Heart right ventricle (tissue), 16 donors: ENCODE results near the gene BYSL. TPM values are rescaled to one million over a fixed set of nuclear protein-coding genes. Genes with fewer than 3 reads are reported as not detected.
A peak's percentile ranks its signal among the peaks of the same experiment; 100 is the strongest.

Experiments
- ATAC-seq, 8 donors: fragments of 200-7000 bp; cut with Tn5 transposase; one replicate each; pipeline ENCODE4 v1.9.1; 2020; ENCODE audit warnings: mild to moderate bottlenecking in 8 of 8, moderate library complexity in 8 of 8, moderate number of reproducible peaks in 1 of 8
- DNase-seq, 2 donors: peaks; one replicate each; pipeline ENCODE4 v3.0.0-alpha.2; 2020
- H3K27ac ChIP-seq, 10 donors: fragments of 200-600 bp; sonication (generic) in 2 of 10; one replicate each; pipeline versions ENCODE4 v1.5.0 to v1.8.0; 2020 to 2022; ENCODE audit warnings: mild to moderate bottlenecking in 3 of 10
- H3K27me3 ChIP-seq, 7 donors: fragments of 200-600 bp; one replicate each; pipeline ENCODE4 v1.8.0; 2021 to 2022; ENCODE audit warnings: mild to moderate bottlenecking in 2 of 7
- H3K36me3 ChIP-seq, 9 donors: fragments of 200-600 bp; sonication (generic) in 1 of 9; one replicate each; pipeline versions ENCODE4 v1.5.0 to v1.8.0; 2020 to 2022; ENCODE audit warnings: mild to moderate bottlenecking in 2 of 9
- H3K4me1 ChIP-seq, 9 donors: fragments of 200-600 bp; sonication (generic) in 1 of 9; one replicate each; pipeline versions ENCODE4 v1.5.0 to v1.8.0; 2020 to 2022; ENCODE audit warnings: mild to moderate bottlenecking in 4 of 9
- H3K4me3 ChIP-seq, 10 donors: fragments of 200-600 bp; sonication (generic) in 2 of 10; one replicate each; pipeline versions ENCODE4 v1.5.0 to v1.8.0; 2020 to 2022; ENCODE audit warnings: mild to moderate bottlenecking in 7 of 10, moderate library complexity in 2 of 10
- H3K9me3 ChIP-seq, 11 donors: fragments of 200-600 bp in 10 of 11; sonication (generic) in 2 of 11; one replicate each; pipeline versions ENCODE4 v1.5.0 to v1.8.0; 2013 to 2022; ENCODE audit warnings: mild to moderate bottlenecking in 2 of 11, control low read depth in 1 of 11, moderate library complexity in 1 of 11
- WGBS, 2 donors: extraction: QIAGEN DNeasy Blood & Tissue Kit; methylation state at CpG; one replicate each; pipeline ENCODE4 v1.1.7; 2013; ENCODE audit warnings: inconsistent platforms in 1 of 2; 5-methylcytosine and 5-hydroxymethylcytosine counted together
- intact Hi-C, 10 donors: fragments of 100-400 bp; cut with DNase I; formaldehyde crosslinking; loops; one replicate each; pipeline versions ENCODE4 v1.11.1 to v1.14.2; 2022
- polyA plus RNA-seq, 2 donors: library from polyadenylated mRNA; stranded (reverse); fragments of 200-250 nt; gene quantifications; one replicate each; pipeline ENCODE4 v1.2.3, GENCODE V29; 2013
- total RNA-seq, 10 donors: library from RNA; stranded (reverse); fragmentation: NEBNext Ultra II Directional in 3 of 10; extraction: Animal tissue kit (Norgen Biotek cat#: 25700) in 3 of 10; gene quantifications; one replicate each; pipeline versions ENCODE4 v1.2.1 to v1.2.4, GENCODE V29; 2021 to 2023
- TF ChIP-seq, protein P1 (sequence below), 9 donors: fragments of 200-600 bp; sonication (generic) in 2 of 9; IDR thresholded peaks; one replicate each; pipeline versions ENCODE4 v1.5.0 to v1.8.0; 2021 to 2022; ENCODE audit warnings: antibody characterized with exemption in 9 of 9, mild to moderate bottlenecking in 5 of 9, moderate library complexity in 1 of 9
- donor health status: Arrhythmogenic right ventricular cardiomyopathy.
- donor health status: ischemic (EF 13 %, LVEDD 7.1; RV severe dilation, severe dysfunction).
- donor health status: healthy with polysubstance abuse.
- donor health status: DM: no; HTN: yes; CAD: no.
- donor health status: DM: no; HTN: no; CAD: no.
- donor health status: ischemic (EF 25% LVEDD 6.9; RV normal size, moderate dysfunction).
- donor health status: ischemic (EF 25% LVEDD 5.7; RV mildly dilated, moderate dysfunction).
- donor health status: healthy.
- donor health status: DM: yes; HTN: yes; CAD: no.
- donor health status: Ischemic cardiomyopathy.
- donor health status: ischemic (EF 35%, LVEDD 5.7; RV mildly dilated, moderate dysfunction).
- donor health status: nonischemic (EF 11% LVEDD 7.7; RV severe dilation, severe dysfunction).
- donor health status: DM: yes; HTN: yes; CAD: no.
- donor health status: PGD.
- donor health status: ischemic (EF 29% LVEDD 5.4; RV normal size, mild dysfunction).
- donor health status: nonischemic (EF 23%, LVEDD 6.1; RV moderate dilation, normal function).

The BYSL gene
- total and polyA plus RNA-seq, 12 donors: 4.3 to 20.0 (median 9.9) TPM

DNA sequence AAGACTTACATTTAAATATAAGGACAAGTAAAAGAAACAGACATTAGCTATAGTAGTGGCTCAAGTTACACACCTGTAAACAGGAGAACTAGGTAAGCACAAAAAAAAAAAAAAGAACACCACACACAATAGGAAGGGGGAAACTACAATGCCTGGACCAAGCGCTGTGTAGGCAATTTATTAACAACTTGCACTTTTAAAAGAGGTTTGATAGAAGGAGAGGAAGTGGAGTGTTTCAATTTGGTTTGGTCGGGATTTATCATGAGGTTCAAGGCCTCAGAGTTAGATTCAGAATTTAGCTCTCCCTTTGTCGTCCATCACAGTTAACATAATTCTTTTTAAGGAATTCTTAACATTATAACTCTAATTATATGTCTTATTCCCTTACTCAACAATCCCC is 25.0 kb upstream of the BYSL start:
- no peaks in the 10 kb centered on the region for H3K9me3 ChIP-seq
- peak overlapping the region in 5 of 10 donors; percentile 57 to 94 (median 79) for H3K27ac ChIP-seq
- 53 to 68% methylated on average over 3 of the region's 3 CpGs for WGBS, 2 donors
- H3K27me3 ChIP-seq: no peaks in the 10 kb centered on the region
- intact Hi-C loops: loop anchor here in 3 of 10 donors (10.0 kb wide), 2 partner anchors 101 to 111 kb away; partner anchors contain the start of genes PRICKLE4 (in 2 of the 3) and TOMM6 (in 2 of the 3)
- H3K4me3 ChIP-seq: peak overlapping the region in 6 of 10 donors; percentile 66 to 88 (median 75)
- H3K4me1 ChIP-seq: peaks cover 0 to 34% (median 24%) of the 10 kb centered on the region in 9 donors
- ATAC-seq (no peak), DNase-seq (no peak)
- peaks cover 0 to 18% (median 0%) of the 10 kb centered on the region in 9 donors for H3K36me3 ChIP-seq
- TF ChIP-seq, protein P1, sequence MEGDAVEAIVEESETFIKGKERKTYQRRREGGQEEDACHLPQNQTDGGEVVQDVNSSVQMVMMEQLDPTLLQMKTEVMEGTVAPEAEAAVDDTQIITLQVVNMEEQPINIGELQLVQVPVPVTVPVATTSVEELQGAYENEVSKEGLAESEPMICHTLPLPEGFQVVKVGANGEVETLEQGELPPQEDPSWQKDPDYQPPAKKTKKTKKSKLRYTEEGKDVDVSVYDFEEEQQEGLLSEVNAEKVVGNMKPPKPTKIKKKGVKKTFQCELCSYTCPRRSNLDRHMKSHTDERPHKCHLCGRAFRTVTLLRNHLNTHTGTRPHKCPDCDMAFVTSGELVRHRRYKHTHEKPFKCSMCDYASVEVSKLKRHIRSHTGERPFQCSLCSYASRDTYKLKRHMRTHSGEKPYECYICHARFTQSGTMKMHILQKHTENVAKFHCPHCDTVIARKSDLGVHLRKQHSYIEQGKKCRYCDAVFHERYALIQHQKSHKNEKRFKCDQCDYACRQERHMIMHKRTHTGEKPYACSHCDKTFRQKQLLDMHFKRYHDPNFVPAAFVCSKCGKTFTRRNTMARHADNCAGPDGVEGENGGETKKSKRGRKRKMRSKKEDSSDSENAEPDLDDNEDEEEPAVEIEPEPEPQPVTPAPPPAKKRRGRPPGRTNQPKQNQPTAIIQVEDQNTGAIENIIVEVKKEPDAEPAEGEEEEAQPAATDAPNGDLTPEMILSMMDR (IDR thresholded peaks at IDR 0.05): no peak

DNA sequence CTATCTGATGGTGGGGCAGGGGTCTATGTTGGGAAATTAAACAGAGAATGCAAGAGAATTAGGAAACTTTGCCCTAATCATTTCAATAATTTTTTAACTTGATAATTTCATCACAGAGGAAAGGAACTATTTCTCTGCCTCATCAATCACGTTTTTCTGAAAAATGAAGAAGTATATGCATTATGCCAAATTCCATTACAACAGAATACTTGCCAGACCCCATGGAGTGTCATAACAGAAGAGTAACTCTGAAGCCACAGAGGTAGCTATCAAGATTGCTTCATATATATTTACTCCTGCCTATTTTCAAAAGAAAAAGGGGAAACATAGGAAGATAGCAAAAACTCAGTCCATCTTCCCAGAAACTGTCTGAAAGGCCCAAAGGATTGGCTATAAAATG is 20.4 kb upstream of the BYSL start:
- peaks cover 0 to 53% (median 7%) of the 10 kb centered on the region in 9 donors for H3K36me3 ChIP-seq
- DNase-seq: no peak
- no peaks in the 10 kb centered on the region for H3K9me3 ChIP-seq
- TF ChIP-seq, protein P1 (IDR thresholded peaks at IDR 0.05): no peak
- WGBS, 2 donors: 85 to 90% methylated on average over 1 of the region's 1 CpG
- no peak for ATAC-seq
- H3K27ac ChIP-seq: no peak overlapping the region
- no peak overlapping the region for H3K4me3 ChIP-seq
- H3K4me1 ChIP-seq: peaks cover 0 to 30% (median 14%) of the 10 kb centered on the region in 9 donors
- H3K27me3 ChIP-seq: no peaks in the 10 kb centered on the region
- intact Hi-C loops: loop anchor here in 2 of 10 donors (5.0 to 10.0 kb wide), 2 partner anchors 106 to 146 kb away; no protein-coding TSS in a partner anchor

DNA sequence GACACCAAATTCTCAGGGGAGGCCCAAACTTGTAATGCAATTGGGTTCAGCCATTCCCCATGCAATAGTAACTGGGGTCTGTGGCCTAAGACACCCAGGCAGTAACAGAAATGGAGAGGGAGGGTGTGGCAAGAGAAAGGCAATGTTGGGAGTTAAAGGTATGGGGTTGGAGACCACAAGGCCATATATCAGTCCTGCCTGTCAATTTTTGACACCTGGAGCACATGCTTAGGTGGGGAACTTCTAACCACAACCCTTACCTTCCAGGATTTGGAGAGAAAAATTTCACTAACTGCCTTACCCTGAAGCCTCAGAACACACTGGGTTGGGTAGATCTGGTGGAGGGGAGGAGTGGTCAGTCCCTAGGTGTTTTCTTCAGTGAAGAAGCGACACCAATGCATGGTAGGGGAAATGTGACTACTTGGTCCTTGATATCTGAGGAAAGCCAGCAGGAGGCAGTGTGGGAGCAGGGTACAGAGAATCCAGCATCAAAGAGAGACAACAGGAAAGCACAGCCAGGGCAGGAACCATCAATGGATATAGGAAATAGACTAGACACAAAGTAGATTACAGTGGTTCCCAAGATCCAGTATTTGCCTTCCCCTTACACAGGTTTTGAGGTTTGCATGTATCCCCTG is 19.3 kb upstream of the BYSL start:
- Histone ChIP-seq H3K4me1 (peaks cover 0 to 19% (median 4%) of the 10 kb centered on the region in 9 donors), H3K4me3 (no peak overlapping the region), H3K27me3 (no peaks in the 10 kb centered on the region), H3K27ac (no peak overlapping the region), H3K9me3 (no peaks in the 10 kb centered on the region), H3K36me3 (peaks cover 0 to 64% (median 13%) of the 10 kb centered on the region in 9 donors)
- DNase-seq: peak in 1 of 2 donors; percentile 10
- ATAC-seq: no peak
- intact Hi-C loops: loop anchor here in 2 of 10 donors (5.0 to 10.0 kb wide), 2 partner anchors 107 to 145 kb away; no protein-coding TSS in a partner anchor
- WGBS, 2 donors: 100% methylated on average over 1 of the region's 1 CpG
- TF ChIP-seq, protein P1 (IDR thresholded peaks at IDR 0.05): peak in 5 of 9 donors; percentile 13 to 39 (median 23)

DNA sequence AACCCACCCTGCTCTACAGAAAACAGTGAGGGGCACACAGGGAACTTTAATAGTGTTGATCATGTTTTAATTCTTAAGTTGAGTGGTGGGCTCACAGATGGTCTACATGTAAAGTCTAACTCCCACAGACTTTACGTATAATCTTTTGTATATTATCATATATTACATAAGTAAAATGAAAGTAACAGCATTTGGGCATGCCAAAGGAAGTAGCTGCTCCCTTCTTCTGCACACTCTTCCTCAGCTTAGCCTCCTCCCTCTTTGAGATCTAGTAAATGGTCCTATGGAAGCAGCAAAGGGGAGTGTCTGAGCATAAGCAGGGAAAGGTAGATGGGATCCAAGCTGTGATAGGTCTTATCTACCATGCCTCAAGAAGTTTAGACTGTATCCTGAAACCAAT is 11.6 kb upstream of the BYSL start:
- H3K9me3 ChIP-seq: no peaks in the 10 kb centered on the region
- WGBS, 2 donors: 97 to 98% methylated on average over 1 of the region's 1 CpG
- DNase-seq: no peak
- no peaks in the 10 kb centered on the region for H3K27me3 ChIP-seq
- TF ChIP-seq, protein P1 (IDR thresholded peaks at IDR 0.05): no peak
- H3K4me3 ChIP-seq: no peak overlapping the region
- intact Hi-C loops: loop anchor here in 1 of 10 donors (10.0 kb wide), 1 partner anchor 115 kb away; no protein-coding TSS in a partner anchor
- peaks cover 0 to 5% (median 0%) of the 10 kb centered on the region in 9 donors for H3K4me1 ChIP-seq
- no peak for ATAC-seq
- H3K27ac ChIP-seq: no peak overlapping the region
- H3K36me3 ChIP-seq: peaks cover 0 to 98% (median 48%) of the 10 kb centered on the region in 9 donors
